CMK (cell line): ENCODE results near the gene FMN1.
A peak's percentile ranks its signal among the peaks of the same experiment; 100 is the strongest.

ENCODE experiments used
- DNase-seq: peaks from one replicate; pipeline ENCODE4 v3.0.0-alpha.2; 2010; ENCODE audit warnings: low read depth

Gene FMN1

GRCh38 chr15:33124811-33125210 lies 69.7 kb downstream of the FMN1 start:
- no peak for DNase-seq

DNA sequence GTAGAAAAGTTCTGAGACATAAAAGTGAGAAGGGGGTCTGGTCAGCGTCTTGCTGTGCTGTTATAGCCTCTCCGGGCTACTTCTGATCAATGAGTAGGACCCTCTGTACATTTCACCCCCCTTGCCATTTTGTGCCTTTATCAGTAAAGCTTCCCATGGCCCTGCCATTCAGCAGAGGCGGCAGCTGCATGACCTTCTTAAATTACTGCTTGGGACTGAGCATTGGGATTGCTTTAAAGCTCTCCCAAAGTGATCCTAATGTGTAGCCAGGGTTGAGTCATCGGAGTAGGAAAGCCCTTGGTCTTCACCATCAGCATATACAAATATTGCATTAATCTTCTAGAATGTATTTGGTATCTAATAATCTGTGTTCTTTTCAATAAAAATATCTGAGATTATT lies 70.2 kb downstream of the FMN1 start:
- no peak for DNase-seq

GRCh38 chr15:33119865-33120264 lies 74.6 kb downstream of the FMN1 start:
- DNase-seq: no peak

GRCh38 chr15:33119273-33119672 lies 75.2 kb downstream of the FMN1 start:
- no peak for DNase-seq

DNA sequence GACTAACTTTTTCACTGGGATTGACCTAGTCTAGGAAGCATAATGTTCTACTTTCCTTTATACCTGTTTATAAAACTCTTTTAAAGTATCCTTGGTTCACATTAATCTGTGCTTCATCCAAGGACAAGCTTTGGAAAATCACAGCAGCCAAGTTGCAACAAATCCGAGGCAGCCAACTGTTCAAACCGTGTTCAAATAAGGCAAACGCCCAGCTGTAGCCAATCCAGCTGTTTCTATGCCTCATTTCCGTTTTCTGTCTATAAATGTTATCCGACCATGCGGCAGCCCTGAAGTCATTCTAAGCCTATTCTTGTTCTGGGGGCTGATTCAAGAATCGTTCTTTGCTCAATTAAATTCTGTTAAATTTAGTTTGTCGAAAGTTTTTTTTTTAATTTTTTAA lies 78.3 kb downstream of the FMN1 start:
- no peak for DNase-seq

DNA sequence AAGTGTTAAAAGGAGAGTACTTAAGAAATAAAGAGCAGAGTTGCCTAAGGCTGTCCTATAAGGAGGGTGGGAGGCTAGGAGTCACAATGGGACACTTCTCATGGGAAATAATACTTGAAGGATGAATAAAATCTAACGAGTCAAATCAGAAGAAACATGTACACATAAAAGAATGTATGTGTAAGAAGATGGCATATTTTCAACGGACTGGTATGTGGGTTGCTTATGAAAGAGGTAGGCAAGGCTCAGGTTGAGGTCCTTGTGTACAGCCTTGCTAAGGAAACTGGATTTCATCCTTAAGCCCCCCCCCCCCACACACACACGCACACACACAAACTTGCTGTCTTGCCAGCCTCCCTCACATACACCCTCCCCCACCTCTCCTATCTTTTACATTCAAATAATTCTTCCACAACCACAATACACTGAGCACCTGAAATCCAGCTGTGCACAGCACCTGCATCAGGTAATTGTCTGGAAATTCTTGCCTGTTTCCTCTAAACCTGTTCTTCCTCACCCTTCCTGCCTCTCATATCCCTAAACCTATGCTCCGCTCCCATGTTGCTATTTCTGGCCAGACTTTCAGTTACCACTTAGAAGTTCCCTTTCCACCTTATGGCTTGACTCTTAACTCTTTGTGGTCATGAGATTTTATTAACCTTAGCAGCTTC lies 79.2 kb downstream of the FMN1 start:
- no peak for DNase-seq

- DNase-seq: no peak
These were observed 80.2 kb downstream of the FMN1 start for GRCh38 chr15:33114374-33114717.

GRCh38 chr15:33113666-33114373 lies 80.7 kb downstream of the FMN1 start:
- DNase-seq: no peak

GRCh38 chr15:33112541-33113105 lies 81.9 kb downstream of the FMN1 start:
- DNase-seq: no peak

GRCh38 chr15:33111041-33111451 lies 83.5 kb downstream of the FMN1 start:
- no peak for DNase-seq

GRCh38 chr15:33109345-33109744 lies 85.2 kb downstream of the FMN1 start:
- no peak for DNase-seq

GRCh38 chr15:33108518-33108917 lies 86.0 kb downstream of the FMN1 start:
- DNase-seq: no peak

- DNase-seq: no peak
These were observed 86.6 kb downstream of the FMN1 start for GRCh38 chr15:33107950-33108349.

DNA sequence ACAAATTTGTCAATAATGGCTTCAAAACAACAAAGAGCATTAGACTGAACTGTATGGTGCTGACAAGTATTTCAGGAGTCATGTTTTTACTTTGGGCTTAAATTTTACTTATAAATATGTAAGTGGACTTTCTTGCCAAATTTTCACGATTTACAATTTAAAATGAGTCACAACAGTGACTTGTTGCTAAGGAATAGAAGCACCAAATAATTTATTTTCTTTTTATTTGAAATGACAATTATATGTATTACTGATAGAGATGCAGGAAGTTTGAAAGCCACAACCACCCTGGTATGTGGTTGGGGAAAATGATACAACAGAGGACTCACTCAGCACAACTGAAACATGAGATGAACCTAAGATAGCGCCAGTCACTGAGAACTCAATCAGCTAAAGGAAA lies 90.3 kb downstream of the FMN1 start:
- DNase-seq: peak; percentile 61

DNA sequence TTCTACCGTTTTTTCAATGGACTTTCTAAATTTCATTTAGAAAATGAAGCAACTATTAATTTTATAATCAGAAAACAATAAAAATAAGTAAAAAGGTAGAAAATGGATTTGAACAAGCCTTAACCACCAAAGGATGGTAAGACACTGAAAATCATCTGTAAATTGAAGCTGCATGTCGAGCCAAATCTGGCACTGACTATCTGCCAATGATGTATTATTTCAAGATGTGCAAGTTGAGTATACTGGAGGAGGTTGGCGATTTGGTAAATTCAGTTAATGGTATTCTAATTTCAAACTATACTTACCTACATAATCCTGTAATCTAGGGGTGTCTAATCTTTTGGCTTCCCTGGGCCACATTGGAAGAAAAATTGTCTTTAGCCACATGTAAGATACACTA lies 93.5 kb downstream of the FMN1 start:
- DNase-seq: no peak

DNA sequence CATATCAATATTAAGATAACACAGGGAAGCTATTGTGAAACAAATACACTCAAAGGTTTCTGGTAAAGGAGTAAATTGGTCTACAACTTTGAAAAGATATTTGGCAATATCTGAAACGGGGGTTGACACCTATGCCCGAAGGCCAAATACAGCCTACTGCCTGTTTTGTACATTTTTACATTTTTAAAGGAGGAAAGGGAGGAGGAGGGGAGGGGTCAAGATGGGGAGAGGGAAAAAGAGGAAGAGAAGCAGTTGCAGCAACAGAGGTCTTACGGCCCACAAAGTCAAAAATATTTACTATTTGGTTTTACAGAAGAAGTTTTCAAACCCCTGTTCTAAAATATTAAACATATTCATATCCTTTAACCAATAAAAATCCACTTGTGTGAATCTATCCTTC lies 94.2 kb downstream of the FMN1 start:
- DNase-seq: no peak

GRCh38 chr15:33099739-33100138 lies 94.8 kb downstream of the FMN1 start:
- DNase-seq: no peak

DNA sequence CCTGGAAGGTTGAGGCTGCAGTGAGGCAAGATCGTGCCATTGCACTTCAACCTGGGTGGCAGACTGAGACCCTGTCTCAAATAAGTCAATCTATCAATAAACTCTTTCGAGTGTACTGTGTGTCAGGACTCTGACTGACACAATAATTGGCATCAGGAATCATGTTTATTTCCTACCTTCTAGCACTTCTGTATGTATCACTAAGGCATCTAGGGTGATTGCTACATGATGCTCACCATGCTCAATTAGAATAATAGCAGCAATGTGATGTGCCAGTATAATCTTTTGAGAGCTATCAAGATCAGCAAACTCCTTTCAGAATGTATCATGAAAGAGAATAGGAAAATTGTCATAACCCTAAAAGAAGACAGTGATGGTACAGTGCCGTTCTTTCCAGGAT lies 95.3 kb downstream of the FMN1 start:
- DNase-seq: no peak

- peak; percentile 46 for DNase-seq
These were observed 96.1 kb downstream of the FMN1 start for GRCh38 chr15:33098094-33099058.

GRCh38 chr15:33096134-33096533 lies 98.4 kb downstream of the FMN1 start:
- no peak for DNase-seq

- no peak for DNase-seq
These were observed 98.9 kb downstream of the FMN1 start for GRCh38 chr15:33095641-33096040.

GRCh38 chr15:33094336-33094735 lies 100.2 kb downstream of the FMN1 start:
- no peak for DNase-seq

DNA sequence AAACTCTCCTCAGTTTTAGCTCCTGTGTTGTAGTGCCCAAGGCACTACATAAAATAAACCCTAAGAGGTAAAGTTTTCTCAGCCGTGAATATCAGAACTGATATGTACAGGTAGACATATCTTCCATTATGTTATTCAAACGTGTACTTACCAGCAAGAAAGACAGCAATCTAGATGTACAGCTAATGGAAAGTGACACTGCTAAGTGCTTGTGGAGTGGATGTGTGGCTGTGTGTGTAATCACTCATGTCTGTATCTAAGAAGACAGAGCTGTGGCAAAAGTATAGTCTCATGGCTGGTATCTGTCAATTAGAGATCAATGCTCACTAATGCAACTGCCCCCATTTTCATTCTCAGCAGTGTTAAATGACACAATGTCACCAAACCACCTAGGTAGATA lies 101.3 kb downstream of the FMN1 start:
- DNase-seq: no peak
